ENCODE measurements around the gene RILPL2.
"Not testable (repeated sequence)": the region's sequence is repeated elsewhere in the genome, so short reads cannot be mapped to it uniquely, and the experiment has no call there.

RILPL2 gene

DNA sequence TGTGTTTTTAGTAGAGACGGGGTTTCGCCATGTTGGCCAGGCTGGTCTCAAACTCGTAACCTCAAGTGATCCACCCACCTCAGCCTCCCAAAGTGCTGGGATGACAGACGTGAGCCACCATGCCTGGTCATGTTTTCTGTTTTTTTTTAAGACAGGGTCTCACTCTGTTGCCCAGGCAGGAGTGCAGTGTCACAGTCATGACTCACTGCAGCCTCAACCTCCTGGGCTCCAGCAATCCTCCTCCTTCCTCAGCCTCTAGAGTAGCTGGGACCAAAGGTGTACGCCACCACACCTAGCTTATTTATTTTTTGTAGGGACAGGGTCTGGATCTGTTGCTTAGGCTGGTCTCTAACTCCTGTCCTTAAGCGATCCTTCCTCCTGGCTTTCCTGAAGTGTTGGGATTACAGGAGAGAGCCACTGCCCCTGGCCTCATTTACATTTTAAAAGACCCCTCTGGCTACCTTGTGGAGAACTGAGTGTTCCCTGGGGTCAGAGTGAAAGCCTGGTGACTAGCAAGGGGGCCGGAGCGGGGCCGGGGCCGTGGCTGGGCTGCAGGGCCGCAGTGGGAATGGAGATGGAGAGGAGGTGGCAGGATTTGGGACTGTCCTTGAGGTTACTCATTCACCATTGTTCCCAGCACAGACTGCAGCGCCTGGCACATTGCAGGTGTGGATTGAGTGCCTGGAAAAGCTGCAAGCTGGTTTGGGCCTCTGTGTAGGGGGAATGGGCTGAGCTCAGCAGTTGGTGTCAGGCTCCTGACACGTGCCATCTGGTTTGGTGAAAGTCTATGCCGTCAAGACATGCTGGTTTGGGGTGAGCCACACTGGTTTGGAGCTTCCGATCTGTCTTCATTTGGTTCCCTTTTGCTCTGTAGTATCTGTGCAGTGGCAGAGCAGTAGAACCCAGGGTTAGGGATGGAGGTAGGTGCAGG lies 34.5 kb downstream of the RILPL2 start:
- DNase-seq, result no peak

DNA sequence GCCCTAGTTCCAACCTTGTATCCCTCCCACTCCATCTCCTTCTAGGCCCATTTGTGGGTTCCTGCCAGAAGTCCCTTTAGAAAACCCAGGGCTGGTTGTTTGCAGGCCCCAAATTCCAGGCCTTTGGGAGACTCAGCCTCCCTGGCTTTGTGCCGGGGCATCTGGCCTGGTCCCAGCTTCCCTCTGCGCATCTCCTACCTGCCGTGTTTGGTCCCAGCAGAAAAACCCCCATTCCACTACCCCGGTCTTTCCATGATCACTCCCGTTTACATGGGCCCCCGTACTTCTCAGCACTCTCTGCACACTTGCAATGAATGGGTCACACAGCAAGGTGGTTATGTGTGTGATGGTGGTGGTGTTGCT lies 37.2 kb downstream of the RILPL2 start:
- DNase-seq, result no peak

DNA sequence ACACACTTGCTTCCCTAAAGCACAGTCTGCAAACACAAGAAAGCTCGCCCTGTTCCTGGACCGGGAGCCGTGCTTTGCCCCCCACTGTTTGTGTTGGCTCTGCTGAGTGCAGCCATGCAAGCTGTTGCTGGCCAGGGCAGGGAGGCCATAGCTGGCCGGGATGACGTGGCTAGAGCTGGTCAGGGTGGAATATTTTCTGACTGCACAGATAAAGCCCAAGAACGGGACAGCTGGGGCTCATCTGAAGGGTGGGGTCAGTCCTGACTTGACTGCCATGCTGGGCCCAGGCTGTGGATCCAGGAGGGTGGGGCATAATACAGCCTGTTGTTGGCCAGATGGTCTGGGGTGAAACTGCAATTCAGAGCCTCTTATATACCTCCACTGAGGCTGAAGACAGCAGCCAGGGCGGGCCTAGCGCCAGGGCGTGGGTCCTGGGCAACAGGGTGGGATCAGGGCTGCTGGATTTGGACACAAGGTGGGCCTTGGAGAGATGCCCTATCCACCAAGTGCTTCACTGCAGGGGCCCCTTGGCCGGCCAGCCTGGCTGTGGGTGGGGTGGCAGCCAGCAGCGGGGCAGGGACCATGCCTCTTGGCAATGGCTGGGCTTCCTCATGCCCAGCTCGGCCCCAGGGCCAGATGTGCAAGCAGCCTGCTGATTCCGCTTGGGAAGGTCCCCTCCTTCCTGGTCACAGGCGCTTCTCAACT lies 37.8 kb downstream of the RILPL2 start:
- DNase-seq, result no peak

DNA sequence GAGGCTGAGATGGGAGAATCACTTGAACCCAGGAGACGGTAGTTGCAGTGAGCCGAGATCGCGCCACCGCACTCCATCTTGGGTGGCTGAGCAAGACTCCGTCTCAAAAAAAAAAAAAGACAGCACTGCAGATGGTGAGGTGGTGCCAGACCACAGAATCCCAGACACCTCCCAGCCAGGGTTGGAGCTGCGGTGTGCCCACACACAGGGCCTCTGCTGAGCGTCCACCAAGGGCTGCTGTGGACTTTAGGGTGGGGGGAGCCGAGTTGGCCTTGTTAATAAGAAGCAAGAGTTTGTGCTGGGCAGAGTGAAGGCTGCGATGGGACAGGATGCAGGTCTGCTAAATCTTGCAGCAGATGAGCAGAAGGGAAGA lies 38.3 kb downstream of the RILPL2 start:
- no peak for DNase-seq

DNA sequence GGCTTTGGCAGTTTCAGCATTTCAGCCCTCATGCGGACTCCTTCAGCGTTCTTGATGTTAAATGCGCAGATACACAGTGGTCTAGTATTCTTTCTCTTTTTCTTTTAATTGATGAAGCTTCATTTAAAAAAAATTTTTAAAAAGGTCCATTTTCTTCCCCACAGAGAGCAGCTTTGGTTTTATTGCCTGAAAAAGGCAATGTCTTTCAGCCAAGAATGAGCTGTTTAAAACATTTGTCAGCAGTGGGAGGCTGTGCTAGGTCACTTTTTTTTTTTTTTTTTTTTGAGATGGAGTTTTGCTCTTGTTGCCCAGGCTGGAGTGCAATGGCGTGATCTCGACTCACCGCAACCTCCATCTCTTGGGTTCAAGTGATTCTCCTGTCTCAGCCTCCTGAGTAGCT lies 39.1 kb downstream of the RILPL2 start:
- DNase-seq, result no peak

DNA sequence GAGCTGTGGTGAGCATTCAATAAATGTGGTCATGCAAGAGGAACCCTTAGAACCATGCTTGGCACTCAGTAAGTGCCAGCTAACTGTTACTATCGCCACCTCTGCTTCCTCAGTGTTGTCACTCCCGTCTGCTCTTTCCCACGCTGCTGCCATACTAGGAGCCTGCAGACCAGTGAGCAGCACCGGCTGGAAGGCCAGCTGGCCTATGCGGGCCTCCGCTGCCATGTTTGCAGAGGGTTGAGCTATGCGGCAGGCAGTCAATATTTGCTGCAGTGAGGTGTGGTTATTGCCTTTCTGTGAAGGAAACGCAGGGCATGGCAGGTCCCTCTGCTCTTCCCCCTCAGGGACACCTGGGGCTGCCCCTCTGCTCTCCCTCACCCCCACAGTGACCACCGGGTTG lies 39.5 kb downstream of the RILPL2 start:
- DNase-seq, result no peak

DNA sequence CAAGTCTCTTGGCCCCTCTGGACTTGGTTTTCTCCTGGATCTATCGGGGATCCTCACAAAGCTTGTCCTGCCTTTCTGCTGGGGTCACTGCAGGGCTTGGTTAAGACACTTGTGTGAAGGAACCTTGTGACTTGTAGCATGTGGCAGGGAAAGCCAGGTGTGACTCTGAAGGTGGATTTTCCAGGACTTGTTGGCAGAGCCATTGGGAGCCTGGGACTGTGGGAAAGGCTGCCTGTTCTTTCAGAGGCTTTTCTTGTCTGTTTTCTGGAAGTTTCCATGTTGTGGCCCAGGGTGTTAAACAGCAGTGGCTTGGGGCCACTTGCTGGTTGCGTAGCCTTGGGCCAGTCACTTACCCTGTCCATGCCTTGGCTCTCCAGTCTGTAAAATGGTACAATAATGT lies 39.9 kb downstream of the RILPL2 start:
- DNase-seq, result no peak

DNA sequence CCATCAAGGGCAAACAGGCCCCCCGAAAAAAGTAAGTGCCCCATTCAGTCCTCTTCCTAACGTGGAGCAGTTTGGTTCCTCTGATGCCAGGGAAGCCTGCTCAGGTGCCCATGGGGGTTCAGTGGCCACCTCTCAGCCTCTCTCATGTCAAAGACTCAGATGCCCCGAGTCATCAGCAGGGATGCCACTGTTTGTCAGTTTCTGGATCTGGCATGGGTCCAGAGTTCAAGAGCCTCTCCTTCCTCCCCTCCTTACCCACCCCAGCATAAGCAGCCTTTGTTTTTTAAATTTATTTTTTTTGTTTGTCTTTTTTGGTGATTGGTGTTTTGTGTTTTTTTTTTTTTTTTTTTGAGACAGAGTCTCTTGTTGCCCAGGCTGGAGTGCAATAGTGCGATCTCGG lies 41.2 kb downstream of the RILPL2 start:
- no peak for DNase-seq

DNA sequence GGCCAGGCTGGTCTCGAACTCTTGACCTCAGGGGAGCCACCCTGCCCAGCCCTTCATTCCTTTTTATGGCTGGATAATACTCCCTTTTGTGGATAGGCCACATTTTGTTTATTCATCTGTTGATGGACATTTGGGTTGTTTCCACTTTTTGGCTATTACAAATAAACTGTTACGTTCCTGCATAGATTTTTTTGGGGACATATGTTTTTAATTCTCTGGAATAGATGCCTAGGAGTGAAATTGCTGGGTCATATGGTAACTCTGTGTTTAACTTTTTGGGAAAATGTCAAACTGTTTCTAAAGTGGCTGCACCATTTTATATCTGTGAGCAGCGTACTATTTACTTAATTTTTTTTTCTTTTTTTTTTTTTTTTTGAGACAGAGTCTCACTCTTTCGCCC lies 42.7 kb downstream of the RILPL2 start:
- no peak for DNase-seq

DNA sequence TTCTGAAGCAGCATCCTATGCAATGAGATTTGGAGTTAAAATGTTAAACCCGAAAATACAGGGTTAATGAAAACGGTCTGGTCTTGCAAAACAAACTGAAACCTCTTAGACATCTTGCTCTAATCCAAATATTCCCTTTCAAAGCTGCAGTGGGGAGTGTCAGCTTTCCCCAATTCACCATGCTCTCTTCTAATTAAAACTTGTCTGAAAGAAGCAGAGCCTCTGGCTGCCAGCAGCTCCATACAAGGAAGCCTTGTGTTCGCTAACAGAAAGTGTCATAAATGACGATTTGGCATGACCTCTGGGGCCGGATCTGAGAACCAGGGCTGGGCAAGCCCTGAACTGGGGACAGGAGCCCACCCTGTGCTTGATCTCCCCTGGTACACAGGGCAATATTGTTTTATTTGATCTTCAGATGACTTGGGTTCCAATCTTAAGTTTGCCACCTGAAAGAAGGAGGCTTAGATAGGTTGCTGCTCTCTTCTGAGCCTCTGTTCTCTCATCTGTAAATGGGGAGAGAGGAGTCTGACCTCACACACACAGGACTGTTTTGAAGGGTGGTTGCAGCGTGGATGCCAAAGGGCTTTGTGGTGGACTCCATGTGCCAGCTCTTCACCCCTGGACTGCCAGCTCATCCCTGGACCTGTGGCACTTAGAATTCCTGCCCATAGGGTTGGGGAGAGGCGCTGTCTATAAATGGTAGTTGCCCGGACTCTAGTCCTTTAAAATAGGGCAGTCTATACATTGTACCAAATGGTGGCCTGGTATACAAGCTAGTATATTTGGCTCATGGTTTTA lies 44.7 kb downstream of the RILPL2 start:
- no peak for DNase-seq

DNA sequence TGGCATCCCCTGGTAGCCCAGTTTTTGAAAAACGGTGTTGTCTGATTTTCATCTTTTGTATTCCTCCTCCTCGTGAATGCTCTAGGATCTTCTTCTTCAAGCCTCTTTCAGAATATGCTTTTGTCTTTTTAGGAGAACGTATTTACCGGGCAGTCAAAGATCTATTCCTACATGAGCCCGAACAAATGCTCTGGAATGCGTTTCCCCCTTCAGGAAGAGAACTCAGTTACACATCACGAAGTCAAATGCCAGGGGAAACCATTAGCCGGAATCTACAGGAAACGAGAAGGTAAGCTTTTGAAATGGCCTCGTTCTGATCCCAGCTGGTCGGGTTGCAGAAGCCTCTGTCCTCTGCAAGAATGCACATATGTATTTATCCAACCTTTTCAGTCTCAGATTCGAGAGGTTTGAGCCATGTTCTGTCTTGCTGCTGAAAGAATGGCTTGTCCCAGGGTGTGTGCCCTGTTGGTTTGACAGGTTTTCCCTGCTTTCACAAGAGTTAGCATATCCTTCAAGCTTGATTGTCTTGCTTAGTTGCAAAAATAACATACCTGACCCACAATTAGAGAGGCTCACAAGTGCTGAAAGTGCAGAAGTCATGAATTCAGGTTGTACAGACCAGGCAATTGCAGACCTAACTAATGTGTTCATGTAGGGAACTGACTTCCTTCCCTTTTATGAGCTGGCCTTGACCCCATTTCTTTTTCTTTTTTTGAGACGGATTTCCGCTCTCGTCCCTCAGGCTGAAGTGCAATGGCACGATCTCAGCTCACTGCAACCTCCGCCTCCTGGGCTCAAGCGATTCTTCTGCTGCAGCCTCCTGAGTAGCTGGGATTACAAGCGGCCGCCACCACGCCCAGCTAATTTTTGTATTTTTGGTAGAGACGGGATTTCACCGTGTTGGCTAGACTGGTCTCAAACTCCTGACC lies 45.7 kb downstream of the RILPL2 start:
- no peak for DNase-seq

DNA sequence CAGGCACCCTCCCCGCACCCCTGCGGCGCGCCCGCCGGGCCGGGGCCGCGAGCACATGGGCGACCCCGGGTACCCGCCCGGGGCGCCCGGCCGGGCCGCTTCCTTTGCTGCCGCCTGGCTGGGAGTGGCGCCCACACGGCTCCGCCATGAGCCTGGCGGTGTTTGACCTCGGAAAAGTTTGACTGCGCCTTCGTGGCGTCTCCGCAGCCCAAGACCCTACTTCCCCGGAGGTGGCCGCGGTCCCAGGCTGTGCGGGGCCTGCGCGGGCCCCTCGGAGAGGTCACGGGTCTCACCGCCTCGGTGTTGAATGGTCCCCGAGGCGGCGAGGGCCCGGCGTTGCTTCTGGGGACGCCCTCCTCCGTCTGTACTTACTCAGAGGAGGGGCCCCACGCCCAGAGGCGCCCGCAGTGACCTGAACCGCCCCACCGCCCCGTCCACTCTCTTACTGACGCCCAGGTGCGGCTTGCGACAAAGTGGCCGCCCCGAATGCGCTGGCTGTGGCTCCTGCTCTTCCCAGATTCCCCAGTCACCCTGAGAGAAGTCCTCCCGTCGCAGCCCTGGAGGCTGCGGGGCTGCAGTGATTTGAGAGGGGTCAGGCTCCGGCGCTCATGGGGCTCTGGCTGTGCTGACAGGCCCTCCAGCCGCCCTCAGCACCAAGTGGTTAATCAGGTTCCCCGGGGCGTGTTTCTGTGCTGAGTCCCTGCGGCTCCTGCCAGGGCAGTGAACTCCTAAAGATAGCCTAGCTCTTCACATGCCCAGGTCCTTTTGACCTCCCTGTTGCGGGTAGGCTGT lies 46.7 kb downstream of the RILPL2 start:
- DNase-seq, result no peak

DNA sequence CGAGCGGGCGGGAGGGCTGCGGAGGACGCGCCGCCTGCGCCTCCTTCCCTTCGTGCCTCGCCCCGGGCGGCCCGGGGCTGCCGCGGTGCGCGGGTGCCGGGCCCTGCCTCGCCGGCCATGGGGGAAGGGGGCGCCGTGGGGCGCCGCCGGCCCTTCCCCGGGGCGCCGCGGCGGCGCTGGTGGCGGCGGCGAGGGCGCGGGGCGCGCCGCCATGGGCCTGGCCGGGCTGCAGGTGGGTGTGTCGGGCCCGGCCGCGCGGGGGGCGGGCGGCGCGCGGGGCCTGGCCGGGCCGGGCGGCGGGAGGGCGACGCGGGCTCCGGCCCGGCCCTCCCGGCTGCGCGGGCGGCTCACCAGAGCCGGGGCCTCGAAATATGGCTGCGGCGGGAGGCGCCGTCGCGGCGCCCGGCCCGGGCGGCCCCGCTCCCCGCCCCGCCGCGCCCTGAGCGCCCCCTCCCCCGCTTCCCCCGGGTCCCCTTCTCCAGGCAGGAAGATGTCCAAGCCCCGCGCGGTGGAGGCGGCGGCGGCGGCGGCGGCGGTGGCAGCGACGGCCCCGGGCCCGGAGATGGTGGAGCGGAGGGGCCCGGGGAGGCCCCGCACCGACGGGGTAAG lies 47.4 kb downstream of the RILPL2 start:
- DNase-seq, result no peak

DNA sequence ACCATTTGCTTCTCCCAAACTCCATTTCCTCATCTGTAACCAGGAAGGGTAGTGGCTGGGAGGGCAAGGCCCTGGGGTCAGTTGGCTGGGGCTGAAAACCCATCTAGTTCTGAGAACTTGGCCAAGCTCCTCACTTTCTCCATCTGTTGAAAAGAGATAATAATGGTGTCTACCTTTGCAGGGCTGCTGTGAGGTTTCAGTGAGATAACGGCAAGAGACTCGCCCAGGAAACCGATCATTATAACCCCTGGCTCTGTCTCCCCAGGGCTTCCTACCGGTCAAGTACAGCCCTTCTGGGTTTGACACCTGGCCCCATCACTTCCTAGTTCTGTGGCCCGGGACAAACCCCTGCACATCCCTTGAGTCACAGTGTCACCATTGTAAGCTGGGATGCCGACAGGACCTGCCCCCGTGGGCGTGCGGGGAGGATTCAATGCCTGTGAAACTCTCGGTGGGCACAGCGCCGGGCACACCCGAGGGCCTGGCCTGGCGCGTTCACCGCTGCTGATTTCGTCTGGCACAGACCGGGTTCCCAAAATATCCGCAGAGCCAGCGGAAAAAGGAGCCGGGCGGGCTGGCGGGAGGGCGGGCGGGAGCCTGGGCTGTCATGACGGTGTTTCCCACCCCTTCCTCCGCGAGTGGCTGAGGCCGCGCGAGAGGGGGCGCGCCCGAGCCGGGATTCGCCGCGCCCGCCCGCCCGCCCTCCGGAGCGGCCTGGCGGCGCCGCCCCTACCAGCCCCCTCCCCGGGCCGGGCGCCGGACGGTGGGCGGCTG lies 48.1 kb downstream of the RILPL2 start:
- DNase-seq, result peak; percentile 43

DNA sequence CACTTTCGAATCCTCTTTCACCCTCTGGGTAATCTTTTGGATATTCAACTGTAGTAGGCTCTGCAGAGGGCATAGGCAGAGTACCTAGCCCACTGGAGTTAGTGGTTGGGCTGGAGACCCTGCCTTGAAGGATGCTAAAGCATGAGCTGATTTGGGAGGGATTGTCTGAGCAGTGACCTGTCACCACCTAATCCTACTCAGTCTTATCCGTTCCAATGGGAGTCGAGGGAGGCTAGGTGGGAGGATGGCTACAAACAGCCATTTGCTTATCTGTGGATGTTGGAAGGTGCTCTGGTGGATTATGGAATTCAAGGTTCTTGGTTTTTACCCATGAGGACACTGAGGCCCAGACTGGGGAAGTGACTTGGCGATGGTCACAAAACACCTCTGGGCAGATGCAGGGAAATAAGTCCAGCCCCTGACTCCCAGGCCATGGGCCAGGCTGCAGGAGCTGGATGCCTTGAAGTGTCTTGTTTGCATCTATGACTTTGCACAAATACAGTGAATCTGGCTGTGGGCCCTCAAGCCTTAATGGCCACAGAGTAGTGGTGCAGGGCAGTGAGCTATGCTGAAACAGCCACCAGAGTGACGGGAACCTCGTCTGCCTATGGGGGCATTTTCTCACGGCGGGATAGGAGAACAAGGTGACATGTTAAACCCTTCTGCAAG lies 48.8 kb downstream of the RILPL2 start:
- no peak for DNase-seq

DNA sequence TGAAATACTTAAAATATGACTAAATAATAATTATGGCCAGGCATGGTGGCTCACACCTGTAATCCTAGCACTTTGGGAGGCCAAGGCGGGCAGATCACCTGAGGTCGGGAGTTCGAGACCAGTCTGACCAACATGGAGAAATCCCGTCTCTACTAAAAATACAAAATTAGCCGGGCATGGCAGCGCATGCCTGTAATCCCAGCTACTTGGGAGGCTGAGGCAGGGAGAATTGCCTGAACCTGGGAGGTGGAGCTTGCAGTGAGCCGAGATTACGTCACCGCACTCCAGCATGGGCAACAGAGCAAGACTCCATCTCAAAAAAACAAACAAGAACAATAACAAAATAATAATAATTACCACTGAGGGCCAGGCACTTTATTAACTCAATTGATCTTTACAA lies 50.9 kb downstream of the RILPL2 start:
- DNase-seq, result not testable (repeated sequence)

DNA sequence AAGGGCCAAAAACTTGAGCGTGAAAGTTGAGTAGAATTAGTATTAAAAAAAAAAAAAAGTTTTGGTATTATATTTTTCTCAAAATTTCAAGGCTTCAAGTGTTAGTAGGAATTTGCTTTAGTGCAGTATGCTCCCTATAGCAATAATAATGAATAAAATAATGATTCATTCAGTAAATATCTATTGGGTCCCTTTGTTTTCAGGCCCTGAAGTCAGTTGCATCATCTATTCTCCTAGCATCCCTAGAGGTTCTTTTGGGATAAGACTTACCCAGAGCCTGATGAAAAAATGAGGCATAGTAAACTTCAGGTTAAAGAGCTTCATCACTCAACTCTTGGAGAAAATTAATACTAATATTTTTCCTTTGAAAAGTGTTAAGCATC lies 51.5 kb downstream of the RILPL2 start:
- DNase-seq, result no peak

DNA sequence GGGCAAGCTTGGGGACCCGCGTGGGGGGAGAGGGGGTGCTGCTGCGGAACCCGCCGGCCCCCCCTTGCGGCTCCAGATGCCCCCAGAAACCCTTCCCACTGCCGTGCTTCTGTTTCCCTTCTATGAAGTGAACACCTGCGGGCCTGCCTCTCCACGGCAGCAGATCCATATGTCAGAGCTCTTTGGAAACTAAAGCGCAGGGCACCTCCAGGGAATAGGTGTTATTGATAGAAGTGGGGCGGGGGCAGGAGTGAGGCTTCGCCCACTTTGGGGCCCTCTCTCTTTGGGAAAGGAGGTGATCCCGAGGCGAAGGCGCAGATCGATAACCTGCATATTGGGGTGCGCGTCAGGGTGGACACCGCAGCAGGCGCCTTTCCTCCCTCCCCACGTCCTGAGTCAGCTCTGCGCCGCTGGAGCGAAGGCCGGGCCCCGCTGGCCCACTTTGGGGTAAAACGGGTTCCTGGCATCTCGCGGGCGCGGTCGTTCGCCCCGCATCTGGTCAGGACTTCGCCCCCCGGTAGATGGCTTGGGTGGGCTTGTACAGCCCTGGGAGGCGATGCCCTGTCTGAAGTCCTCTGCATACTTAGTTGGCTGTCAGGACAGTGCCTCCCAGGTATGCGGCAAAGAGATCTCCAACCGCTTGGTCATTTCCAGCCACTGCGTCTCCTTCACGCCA lies 52.0 kb downstream of the RILPL2 start:
- peak; percentile 13 for DNase-seq

DNA sequence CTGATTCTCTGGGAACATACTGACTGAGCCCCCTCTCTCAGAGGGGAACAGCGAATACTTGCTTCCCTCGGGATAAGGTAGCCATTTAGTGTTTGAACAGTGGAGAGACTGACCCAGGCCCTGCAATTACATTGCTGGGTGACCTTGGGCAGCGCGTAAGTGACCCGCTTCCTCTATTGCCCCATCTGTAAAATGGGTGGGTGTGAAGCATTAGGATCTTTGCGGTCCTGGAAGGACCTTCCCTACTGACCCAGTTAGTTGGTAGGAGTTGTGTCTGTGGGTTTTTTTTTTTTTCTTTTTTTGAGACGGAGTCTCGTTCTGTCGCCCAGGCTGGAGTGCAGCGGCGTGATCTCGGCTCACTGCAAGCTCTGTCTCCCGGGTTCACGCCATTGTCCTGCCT lies 53.8 kb downstream of the RILPL2 start:
- no peak for DNase-seq
